HG03175 (cell line): ENCODE measurements around the gene LHX1.

Experiments
- ATAC-seq: cut with Tn5 transposase; IDR thresholded peaks from one replicate; pipeline ENCODE4 v1.9.1; 2021; ENCODE audit warnings: mild to moderate bottlenecking, moderate library complexity; ENCODE audit not compliant: unreplicated experiment

Gene LHX1

GRCh38 chr17:36937001-36937958 lies at the start of gene LHX1:
Gene LHX1 (plus strand): TSS chr17:36937475. CDS start chr17:36938198, 723 bp downstream.
- no peak for ATAC-seq

GRCh38 chr17:36888236-36888951 lies 48.9 kb upstream of the LHX1 start:
- ATAC-seq, result no peak

- ATAC-seq, result no peak
Observed at GRCh38 chr17:36889770-36890349, 47.4 kb upstream of the LHX1 start.

GRCh38 chr17:36890398-36891168 lies 46.7 kb upstream of the LHX1 start:
- no peak for ATAC-seq

- ATAC-seq, result no peak
Observed at GRCh38 chr17:36892112-36892838, 45.0 kb upstream of the LHX1 start.

- no peak for ATAC-seq
Observed at GRCh38 chr17:36894177-36894576, 43.1 kb upstream of the LHX1 start.

- ATAC-seq, result no peak
Observed at GRCh38 chr17:36894925-36895324, 42.4 kb upstream of the LHX1 start.

- ATAC-seq, result no peak
Observed at GRCh38 chr17:36899250-36900159, 37.8 kb upstream of the LHX1 start.

- ATAC-seq, result no peak
Observed at GRCh38 chr17:36900160-36900512, 37.1 kb upstream of the LHX1 start.

- ATAC-seq, result no peak
Observed at GRCh38 chr17:36901506-36901905, 35.8 kb upstream of the LHX1 start.

GRCh38 chr17:36907407-36907806 lies 29.9 kb upstream of the LHX1 start:
- no peak for ATAC-seq

- ATAC-seq, result no peak
Observed at GRCh38 chr17:36910513-36910912, 26.8 kb upstream of the LHX1 start.

- ATAC-seq, result no peak
Observed at GRCh38 chr17:36911001-36911400, 26.3 kb upstream of the LHX1 start.

GRCh38 chr17:36913132-36913531 lies 24.1 kb upstream of the LHX1 start:
- no peak for ATAC-seq

GRCh38 chr17:36918211-36918691 lies 19.0 kb upstream of the LHX1 start:
- ATAC-seq, result no peak

- ATAC-seq, result no peak
Observed at GRCh38 chr17:36919407-36919968, 17.8 kb upstream of the LHX1 start.

- ATAC-seq, result no peak
Observed at GRCh38 chr17:36920032-36921005, 17.0 kb upstream of the LHX1 start.
